Mucosa of descending colon (tissue), 3 donors: ENCODE measurements around the gene NFIC. TPM values are rescaled to one million over a fixed set of nuclear protein-coding genes. Genes with fewer than 3 reads are reported as not detected.
A peak's percentile ranks its signal among the peaks of the same experiment; 100 is the strongest.

Experiments
- ATAC-seq: fragments of 200-7000 bp; cut with Tn5 transposase; one replicate; pipeline ENCODE4 v1.9.1; 2020; ENCODE audit warnings: mild to moderate bottlenecking, moderate library complexity
- DNase-seq, 3 donors: peaks; one replicate each; pipeline ENCODE4 v3.0.0-alpha.2; 2020
- H3K36me3 ChIP-seq: fragments of 200-600 bp; one replicate; pipeline ENCODE4 v1.8.0; 2021; ENCODE audit warnings: low read depth, mild to moderate bottlenecking
- H3K4me1 ChIP-seq: fragments of 200-600 bp; one replicate; pipeline ENCODE4 v1.8.0; 2021; ENCODE audit warnings: low read depth, mild to moderate bottlenecking
- H3K4me3 ChIP-seq: fragments of 200-600 bp; one replicate; pipeline ENCODE4 v1.8.0; 2021; ENCODE audit warnings: mild to moderate bottlenecking
- H3K9me3 ChIP-seq: fragments of 200-600 bp; one replicate; pipeline ENCODE4 v1.8.0; 2021; ENCODE audit warnings: mild to moderate bottlenecking
- CTCF ChIP-seq: fragments of 200-600 bp; IDR thresholded peaks from one replicate; pipeline ENCODE4 v1.8.0; 2022; ENCODE audit warnings: antibody characterized with exemption, mild to moderate bottlenecking
- intact Hi-C, 2 donors: fragments of 100-400 bp; cut with DNase I in 1 of 2; cut with micrococcal nuclease in 1 of 2; formaldehyde crosslinking; loops; one replicate each; pipeline versions ENCODE4 v1.11.0 to v1.11.1; 2022; cut with DNase I, micrococcal nuclease
- total RNA-seq, 3 donors: library from RNA; stranded (reverse); fragmentation: NEBNext Ultra II Directional in 2 of 3; extraction: Animal tissue kit (Norgen Biotek cat#: 25700) in 2 of 3; gene quantifications; one replicate each; pipeline versions ENCODE4 v1.2.1 to v1.2.4, GENCODE V29; 2021 to 2023
- donor health status: DM: no; HTN: no; CAD: no; lungs with moderate emphysema.
- donor health status: DM: no; HTN: no; CAD: no.
- donor health status: DM: no; HTN: yes; CAD: no.

The NFIC gene
- total RNA-seq, 3 donors from 2014 or later = 38.4 to 210 (median 79.3) TPM

GRCh38 chr19:3500429-3501101, 134.2 kb downstream of the NFIC start, which contains the start of gene DOHH:
Gene DOHH, minus strand, starts transcription at chr19:3500674. Its CDS starts 3,860 bp downstream, at chr19:3496814.
- Histone ChIP-seq H3K4me1 (peaks cover 18% of the 10 kb centered on the region), H3K9me3 (no peaks in the 10 kb centered on the region), H3K4me3 (peak within 1 kb of the TSS; percentile 76), H3K36me3 (no peaks in the 10 kb centered on the region)
- ATAC-seq (peak; percentile 95), DNase-seq (peak; percentile 96 to 98 (median 97))
- intact Hi-C loops = no loop called here
- no peak for TF ChIP-seq CTCF

DNA sequence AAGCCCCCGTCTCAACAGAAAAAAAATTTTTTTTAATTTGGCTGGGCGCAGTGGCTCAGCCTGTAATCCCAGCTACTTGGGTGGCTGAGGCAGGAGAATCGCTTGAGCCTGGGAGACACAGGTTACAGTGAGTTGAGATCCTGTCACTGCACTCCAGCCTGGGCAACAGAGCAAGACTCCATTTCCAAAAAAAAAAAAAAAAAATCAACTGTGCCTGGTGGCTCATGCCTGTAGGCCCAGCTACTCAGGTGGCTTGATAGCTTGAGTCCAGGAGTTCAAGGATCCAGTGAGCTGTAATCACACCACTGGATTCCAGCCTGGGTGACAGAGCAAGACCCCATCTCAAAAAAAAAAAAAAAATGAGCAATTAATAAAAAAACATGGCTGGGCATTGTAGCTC, 135.4 kb downstream of the NFIC start:
- DNase-seq = no peak
- peaks cover 18% of the 10 kb centered on the region for H3K4me1 ChIP-seq
- intact Hi-C loops = no loop called here
- no peak overlapping the region for H3K4me3 ChIP-seq
- H3K36me3 ChIP-seq = no peaks in the 10 kb centered on the region
- ATAC-seq = no peak
- no peaks in the 10 kb centered on the region for H3K9me3 ChIP-seq
- no peak for TF ChIP-seq CTCF

DNA sequence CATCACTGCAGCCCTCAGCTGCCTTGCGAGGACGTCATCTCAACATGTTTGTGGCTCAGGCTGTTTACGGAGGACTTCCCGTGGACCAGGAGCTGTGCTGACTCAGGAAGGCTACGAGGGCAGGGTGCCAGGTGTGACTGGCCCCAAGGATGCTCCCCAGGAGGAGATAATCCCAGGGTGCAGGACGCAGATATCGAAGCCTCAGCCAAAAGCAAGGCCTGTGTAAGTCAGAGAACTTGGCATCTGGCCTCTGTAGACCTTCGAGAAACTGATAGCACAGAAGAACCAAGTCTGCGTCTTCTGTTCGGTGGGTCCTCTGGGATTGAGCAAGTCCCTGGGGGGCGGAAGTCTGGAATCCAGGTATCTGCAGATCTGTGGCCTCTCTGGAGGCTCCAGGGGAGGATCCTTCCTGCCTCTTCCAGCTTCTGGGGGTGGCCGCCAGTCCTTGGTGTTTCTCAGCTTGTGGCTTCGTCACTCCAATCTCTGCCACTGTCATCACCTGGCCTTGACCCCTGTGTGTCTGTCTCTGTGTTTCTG, 136.7 kb downstream of the NFIC start:
- peaks cover 25% of the 10 kb centered on the region for H3K4me1 ChIP-seq
- ATAC-seq (no peak), DNase-seq (no peak)
- no peak for TF ChIP-seq CTCF
- intact Hi-C loops = no loop called here
- no peaks in the 10 kb centered on the region for H3K36me3 ChIP-seq
- no peak overlapping the region for H3K4me3 ChIP-seq
- no peaks in the 10 kb centered on the region for H3K9me3 ChIP-seq

DNA sequence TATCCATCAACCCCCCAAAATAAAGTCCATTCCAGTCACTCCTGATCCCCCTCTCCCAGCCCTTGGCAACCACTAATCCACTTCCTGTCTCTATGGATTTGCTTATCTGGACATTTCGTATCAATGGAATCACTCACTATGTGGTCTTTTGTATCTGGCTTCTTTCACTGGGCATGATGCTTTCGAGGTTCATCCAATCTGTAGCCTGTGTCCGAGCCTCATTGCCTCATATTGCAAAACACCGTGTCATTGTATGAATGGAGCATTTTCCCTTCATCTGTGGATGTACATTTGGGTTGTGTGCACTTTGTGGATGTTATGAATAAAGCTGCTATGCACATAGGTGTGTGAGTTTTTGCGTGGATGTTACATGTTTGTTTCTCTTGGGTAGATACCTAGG, 138.4 kb downstream of the NFIC start:
- no peak for ATAC-seq
- intact Hi-C loops = no loop called here
- H3K36me3 ChIP-seq = no peaks in the 10 kb centered on the region
- no peak for TF ChIP-seq CTCF
- no peaks in the 10 kb centered on the region for H3K9me3 ChIP-seq
- no peak overlapping the region for H3K4me3 ChIP-seq
- H3K4me1 ChIP-seq = peaks cover 22% of the 10 kb centered on the region
- DNase-seq = no peak

GRCh38 chr19:3505598-3506383, 139.4 kb downstream of the NFIC start, which contains the start of gene FZR1:
Gene FZR1, plus strand, starts transcription at chr19:3506311. Its CDS starts 16,679 bp downstream, at chr19:3522990.
- ATAC-seq (peak; percentile 97), DNase-seq (peak; percentile 99 to 100 (median 100))
- Histone ChIP-seq H3K9me3 (no peaks in the 10 kb centered on the region), H3K36me3 (no peaks in the 10 kb centered on the region), H3K4me1 (peaks cover 19% of the 10 kb centered on the region), H3K4me3 (peak within 1 kb of the TSS; percentile 95)
- no peak for TF ChIP-seq CTCF
- intact Hi-C loops = no loop called here
